Retina (tissue), 1 donor: ENCODE measurements around the gene KMT2B.
"Not testable (repeated sequence)": the region's sequence is repeated elsewhere in the genome, so short reads cannot be mapped to it uniquely, and the experiment has no call there.

Source experiments
- DNase-seq: peaks from one replicate; pipeline ENCODE4 v3.0.0-alpha.2; 2016

KMT2B gene, protein sequence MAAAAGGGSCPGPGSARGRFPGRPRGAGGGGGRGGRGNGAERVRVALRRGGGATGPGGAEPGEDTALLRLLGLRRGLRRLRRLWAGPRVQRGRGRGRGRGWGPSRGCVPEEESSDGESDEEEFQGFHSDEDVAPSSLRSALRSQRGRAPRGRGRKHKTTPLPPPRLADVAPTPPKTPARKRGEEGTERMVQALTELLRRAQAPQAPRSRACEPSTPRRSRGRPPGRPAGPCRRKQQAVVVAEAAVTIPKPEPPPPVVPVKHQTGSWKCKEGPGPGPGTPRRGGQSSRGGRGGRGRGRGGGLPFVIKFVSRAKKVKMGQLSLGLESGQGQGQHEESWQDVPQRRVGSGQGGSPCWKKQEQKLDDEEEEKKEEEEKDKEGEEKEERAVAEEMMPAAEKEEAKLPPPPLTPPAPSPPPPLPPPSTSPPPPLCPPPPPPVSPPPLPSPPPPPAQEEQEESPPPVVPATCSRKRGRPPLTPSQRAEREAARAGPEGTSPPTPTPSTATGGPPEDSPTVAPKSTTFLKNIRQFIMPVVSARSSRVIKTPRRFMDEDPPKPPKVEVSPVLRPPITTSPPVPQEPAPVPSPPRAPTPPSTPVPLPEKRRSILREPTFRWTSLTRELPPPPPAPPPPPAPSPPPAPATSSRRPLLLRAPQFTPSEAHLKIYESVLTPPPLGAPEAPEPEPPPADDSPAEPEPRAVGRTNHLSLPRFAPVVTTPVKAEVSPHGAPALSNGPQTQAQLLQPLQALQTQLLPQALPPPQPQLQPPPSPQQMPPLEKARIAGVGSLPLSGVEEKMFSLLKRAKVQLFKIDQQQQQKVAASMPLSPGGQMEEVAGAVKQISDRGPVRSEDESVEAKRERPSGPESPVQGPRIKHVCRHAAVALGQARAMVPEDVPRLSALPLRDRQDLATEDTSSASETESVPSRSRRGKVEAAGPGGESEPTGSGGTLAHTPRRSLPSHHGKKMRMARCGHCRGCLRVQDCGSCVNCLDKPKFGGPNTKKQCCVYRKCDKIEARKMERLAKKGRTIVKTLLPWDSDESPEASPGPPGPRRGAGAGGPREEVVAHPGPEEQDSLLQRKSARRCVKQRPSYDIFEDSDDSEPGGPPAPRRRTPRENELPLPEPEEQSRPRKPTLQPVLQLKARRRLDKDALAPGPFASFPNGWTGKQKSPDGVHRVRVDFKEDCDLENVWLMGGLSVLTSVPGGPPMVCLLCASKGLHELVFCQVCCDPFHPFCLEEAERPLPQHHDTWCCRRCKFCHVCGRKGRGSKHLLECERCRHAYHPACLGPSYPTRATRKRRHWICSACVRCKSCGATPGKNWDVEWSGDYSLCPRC (N-terminal part only)

DNA sequence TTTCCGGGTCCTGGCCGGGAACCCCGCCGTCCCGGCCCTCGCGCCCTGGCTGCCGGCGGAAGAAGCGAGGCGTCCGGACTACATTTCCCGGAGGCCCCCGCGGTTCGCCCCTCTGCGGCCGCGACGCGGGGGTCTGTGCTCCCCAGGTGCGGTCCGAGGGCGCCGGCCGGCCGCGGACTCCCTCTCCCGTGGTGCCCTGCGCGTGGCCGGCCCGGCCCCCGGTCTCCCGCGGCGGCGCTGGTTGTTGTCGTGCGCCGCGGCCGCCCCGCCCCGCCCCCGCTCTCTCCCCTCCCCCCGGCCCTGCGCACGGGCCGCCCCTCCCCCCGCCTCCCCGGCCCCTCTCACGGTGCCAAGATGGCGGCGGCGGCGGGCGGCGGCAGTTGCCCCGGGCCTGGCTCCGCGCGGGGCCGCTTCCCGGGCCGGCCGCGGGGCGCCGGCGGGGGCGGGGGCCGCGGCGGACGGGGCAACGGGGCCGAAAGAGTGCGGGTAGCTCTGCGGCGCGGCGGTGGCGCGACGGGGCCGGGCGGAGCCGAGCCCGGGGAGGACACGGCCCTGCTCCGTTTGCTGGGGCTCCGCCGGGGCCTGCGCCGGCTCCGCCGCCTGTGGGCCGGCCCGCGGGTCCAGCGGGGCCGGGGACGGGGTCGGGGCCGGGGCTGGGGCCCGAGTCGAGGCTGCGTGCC is at the start of gene KMT2B:
Gene KMT2B, plus strand, starts transcription at position 339 of the 680 bp plus-strand sequence. Its CDS starts 16 bp downstream, at position 355.
- DNase-seq: no peak

DNA sequence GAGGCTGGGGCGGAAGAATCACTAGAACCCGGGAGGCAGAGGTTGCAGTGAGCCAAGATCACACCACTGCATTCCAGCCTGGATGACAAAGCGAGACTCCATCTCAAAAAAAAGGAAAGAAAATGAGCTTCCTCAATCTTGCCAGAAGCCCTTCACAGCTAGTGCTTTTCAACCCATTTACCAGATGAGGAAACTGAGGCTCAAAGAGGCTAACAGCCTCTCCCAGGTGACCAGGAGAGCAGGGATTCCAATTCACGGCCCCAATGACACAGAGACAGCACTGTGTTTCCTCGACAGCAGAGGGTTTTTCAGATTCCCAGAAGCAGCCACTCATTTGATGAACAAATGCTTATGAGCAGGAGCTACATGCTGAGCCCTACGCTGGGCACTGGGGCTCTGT is 48.2 kb upstream of the KMT2B start:
- DNase-seq: no peak

GRCh38 chr19:35669974-35670373 is 47.8 kb upstream of the KMT2B start:
- no peak for DNase-seq

DNA sequence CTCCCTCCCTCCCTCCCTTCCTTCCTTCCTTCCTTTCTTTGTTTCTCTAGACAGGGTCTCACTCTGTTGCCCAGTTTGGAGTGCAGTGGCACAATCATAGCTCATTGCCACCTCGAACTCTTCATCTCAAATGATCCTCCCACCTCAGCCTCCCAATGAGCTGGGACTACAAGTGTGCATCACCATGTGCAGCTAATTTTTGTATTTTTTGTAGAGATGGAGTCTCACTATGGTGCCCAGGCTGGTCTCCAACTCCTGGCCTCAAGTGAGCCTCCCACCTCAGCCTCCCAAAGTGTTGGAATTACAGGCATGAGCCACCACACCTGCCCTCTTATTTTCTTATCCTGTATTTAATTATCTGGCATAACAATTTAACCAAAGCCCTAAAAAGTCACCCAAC is 47.1 kb upstream of the KMT2B start:
- no peak for DNase-seq

DNA sequence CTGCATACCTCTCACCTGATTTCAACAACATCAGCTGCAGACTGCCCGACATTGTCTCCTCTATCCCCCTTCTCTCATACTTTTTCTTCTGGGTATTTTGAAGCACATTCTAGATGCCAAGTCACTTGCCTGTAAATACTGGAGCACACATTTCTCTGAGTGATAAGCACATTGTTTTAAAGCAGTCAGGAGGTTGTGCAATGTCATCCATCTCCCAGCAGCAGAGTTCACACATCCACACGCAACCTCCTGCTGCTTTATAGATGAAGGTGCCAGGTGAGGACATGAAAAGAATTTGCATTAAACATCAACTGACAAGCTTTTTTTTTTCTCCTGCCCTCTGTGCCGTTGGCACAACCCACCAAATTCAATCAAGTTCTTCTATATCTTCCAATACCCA is 46.0 kb upstream of the KMT2B start:
- DNase-seq: no peak

- no peak for DNase-seq
These were observed 44.5 kb upstream of the KMT2B start for GRCh38 chr19:35673121-35673804.

DNA sequence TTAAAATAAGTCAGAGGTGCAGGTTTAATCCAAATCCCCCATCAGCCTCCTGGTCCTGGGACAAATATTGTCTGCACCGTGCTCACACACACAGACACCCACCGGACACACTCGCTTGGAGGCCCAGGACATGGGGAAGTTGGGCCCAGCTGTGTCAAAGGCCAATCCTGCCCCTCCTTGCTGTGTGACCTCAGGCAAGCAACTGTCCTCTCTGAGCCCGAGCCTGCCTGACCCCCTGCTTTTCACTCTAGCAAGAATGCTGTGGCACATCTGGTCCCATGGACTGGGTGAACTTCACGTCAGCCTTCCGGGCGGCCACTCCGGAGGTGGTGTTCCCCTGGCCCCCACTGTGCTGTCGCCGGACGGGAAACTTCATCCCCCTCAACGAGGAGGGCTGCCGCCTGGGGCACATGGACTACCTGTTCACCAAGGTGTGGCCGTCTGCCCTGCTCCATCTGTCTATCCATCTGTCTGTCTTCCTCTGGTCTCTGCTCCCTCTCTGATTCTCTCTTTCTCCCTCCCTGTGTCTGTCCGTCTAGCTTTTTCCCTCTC is 42.1 kb upstream of the KMT2B start:
- DNase-seq: no peak

- DNase-seq: no peak
These were observed 28.0 kb upstream of the KMT2B start for GRCh38 chr19:35689836-35690235.

DNA sequence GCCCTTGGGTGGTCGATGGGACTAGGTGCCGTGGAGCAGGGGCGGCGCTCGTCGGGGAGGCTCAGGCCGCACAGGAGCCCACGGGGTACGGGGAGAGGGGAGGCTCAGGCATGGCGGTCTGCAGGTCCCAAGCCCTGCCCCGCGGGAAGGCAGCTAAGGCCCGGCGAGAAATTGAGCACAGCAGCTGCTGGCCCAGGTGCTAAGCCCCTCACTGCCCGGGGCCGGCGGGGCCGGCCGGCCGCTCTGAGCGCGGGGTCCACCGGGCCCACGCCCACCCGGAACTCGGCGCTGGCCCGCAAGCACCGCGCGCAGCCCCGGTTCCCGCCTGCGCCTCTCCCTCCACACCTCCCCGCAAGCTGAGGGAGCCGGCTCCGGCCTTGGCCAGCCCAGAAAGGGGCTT is 26.7 kb upstream of the KMT2B start:
- DNase-seq: not testable (repeated sequence)

GRCh38 chr19:35692010-35692409 is 25.8 kb upstream of the KMT2B start:
- DNase-seq: no peak

DNA sequence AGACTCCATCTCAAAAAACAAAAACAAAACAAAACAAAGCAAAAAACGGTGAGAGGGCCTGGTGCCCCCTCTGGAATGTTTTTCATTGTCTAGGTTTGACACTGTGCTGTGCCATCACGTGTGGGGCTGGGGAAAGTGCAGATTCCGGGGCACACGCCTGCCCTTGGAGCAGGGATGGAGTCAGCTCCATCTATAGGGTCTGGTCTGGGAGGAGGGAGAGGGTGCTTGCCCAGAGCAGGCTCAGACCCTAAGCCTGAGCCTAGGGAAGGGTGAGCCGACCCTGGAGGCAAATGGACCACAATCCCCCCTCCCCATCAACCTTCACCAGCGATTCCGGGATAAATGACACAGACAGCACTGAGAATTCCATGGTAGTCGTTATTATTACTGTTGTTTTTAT is 24.4 kb upstream of the KMT2B start:
- no peak for DNase-seq

- peak; percentile 83 for DNase-seq
These were observed 23.8 kb upstream of the KMT2B start for GRCh38 chr19:35693835-35694599.

DNA sequence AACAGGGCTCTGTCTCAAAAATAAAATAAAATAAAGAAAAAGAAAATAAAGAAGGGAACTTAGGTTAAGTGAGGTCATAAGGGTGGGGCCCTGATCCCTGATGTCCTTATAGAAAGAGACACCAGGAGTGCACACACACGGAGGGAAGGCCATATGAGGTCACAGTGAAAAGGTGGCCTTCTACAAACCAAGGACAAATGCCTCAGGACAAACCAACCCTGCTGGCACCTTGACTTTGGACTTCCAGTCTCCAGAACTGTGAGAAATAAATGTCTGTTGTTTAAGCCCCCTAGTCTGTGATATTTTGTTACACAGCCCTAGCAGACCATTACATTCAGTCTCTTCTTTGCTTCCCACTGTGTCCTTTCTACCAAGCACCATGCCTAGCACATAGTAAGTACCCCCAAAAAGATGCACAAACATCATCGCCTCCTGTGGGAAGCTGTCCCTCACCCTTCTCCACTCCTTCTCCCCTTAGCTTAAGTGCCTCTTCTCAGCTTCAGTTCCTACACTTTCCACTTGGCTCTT is 21.8 kb upstream of the KMT2B start:
- no peak for DNase-seq

GRCh38 chr19:35696835-35697234 is 21.0 kb upstream of the KMT2B start:
- no peak for DNase-seq

DNA sequence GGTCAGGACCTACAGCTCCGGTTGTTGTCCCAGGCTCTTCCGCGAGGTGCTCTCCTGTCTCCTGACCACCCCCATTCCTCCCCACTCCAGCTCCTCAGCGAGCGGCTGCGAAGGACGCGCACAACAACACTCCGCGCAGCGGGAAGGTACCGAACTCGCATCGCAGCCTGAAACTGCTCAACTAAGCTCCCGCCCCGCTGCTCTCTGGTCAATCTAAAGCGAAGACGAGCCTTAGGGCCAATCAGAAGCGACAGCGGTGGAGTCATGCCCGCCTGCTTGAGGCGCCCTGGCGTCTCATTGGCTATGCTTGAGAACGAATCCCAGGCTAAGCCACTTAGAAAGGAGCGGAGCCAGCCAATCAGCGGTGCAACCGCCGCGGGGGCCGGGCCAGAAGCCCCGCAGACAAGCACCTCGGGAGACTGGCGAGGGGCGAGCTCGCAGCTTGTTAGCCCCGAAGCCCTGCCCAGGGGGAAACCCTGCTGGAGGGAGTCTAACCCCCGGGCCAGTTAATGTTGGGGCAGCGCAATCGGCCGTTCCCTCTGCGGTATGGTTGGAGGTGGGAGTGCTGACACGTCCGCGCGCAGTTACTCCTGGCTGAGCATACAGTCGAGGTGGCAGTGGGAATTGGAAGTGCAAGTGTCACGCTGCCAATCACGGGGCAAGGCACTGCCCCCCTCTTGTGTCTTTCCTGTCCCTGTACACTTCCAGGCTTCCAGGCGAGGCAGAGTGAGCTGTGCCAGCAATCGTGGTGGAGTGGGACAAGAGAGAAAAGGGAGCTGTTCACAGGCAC is 15.4 kb upstream of the KMT2B start:
- DNase-seq: peak; percentile 96

DNA sequence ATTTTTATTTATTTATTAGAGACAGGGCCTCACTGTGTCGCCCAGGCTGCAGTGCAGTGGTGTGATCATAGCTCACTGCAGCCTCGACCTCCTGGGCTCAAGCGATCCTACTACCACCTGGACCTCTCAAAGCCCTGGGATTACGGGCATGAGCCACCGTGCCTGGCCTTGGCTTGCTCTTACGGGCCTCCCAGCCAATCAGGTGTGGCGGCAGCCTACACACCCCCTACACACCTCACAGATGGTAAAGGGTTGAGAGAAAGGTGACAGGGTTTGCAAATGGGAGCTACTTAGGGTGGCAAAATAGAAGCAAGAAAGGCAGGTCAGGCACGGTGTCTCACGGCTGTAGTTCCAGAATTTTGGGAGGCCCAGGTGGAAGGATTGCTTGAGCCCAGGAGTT is 14.5 kb upstream of the KMT2B start:
- no peak for DNase-seq

- DNase-seq: peak; percentile 51
These were observed 13.6 kb upstream of the KMT2B start, which contains the start of gene ZBTB32 for GRCh38 chr19:35704218-35704617. Gene ZBTB32 (plus strand): TSS chr19:35704558. CDS start chr19:35714627, 10,069 bp downstream.

- DNase-seq: no peak
These were observed 9.4 kb upstream of the KMT2B start for GRCh38 chr19:35708391-35708790.
